GM21786 (cell line): ENCODE data around the gene SARNP.
"Not testable (repeated sequence)": the region's sequence is repeated elsewhere in the genome, so short reads cannot be mapped to it uniquely, and the experiment has no call there.

Experiments used
- ATAC-seq: cut with Tn5 transposase; IDR thresholded peaks from one replicate; pipeline ENCODE4 v1.9.1; 2021; ENCODE audit not compliant: unreplicated experiment

SARNP gene, protein sequence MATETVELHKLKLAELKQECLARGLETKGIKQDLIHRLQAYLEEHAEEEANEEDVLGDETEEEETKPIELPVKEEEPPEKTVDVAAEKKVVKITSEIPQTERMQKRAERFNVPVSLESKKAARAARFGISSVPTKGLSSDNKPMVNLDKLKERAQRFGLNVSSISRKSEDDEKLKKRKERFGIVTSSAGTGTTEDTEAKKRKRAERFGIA

GRCh38 chr12:55817345-55818139 lies at the start of gene SARNP, which contains the start of gene ORMDL2:
SARNP (minus strand) TSS chr12:55817724; CDS start chr12:55817701, 23 bp downstream.
ORMDL2 (plus strand) TSS chr12:55818041; CDS start chr12:55819000, 959 bp downstream.
- peak; percentile 98 for ATAC-seq

- not testable (repeated sequence) for ATAC-seq
These were observed 49.0 kb upstream of the SARNP start for GRCh38 chr12:55866454-55867004.

- no peak for ATAC-seq
These were observed 47.8 kb upstream of the SARNP start for GRCh38 chr12:55865327-55865726.

- not testable (repeated sequence) for ATAC-seq
These were observed 45.4 kb upstream of the SARNP start for GRCh38 chr12:55862931-55863330.

DNA sequence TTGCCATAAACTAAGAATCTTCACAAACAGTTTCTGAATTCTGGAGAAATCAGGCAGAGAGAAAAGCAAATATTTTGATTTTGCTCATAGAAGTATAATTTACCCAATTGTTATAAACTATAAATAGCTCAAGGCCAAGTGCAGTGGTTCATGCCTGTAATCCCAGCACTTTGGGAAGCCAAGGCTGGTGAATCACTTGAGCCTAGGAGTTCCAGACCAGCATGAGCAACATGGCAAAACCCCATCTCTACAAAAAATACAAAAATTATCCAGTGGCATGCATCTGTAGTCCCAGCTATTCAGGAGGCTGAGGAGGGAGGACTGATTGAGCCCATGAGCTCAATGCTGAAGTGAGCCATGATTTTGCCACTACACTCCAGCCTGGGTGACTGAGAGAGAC lies 44.8 kb upstream of the SARNP start:
- no peak for ATAC-seq

DNA sequence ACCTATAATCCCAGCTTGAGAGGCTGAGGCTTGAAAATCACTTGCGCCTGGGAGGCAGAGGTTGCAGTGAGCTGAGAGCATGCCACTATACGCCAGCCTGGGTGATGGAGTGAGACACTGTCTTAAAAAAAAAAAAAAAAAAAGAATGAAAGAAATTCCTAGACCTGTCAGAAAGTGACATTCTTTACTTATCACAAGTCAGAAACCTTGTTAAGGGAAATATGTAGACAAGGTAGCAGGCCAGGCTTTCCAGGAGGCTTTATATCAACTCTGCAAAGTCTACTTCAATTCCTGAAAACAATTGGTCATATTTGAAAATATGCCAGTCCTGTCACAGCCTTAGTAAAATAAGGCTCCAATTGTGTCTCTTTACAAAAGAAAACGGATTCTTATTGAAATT lies 44.3 kb upstream of the SARNP start:
- no peak for ATAC-seq

GRCh38 chr12:55861396-55861795 lies 43.9 kb upstream of the SARNP start:
- no peak for ATAC-seq

DNA sequence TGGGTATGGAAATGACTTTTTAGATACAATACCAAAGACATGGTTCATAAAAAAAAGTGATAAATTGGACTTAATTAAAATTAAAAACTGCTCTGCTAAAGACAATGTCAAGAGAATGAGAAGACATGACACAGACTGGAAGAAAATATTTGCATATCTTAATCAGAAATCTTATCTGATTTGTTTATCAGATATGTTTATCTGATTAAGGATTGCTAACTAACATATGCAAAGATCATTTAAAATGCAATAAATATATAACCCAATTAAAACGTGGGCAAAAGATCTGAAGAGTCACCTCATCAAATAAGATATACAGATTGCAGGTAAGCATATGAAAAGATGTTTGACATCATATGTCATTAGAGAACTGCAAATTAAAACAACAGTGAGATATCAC lies 35.2 kb upstream of the SARNP start:
- no peak for ATAC-seq

DNA sequence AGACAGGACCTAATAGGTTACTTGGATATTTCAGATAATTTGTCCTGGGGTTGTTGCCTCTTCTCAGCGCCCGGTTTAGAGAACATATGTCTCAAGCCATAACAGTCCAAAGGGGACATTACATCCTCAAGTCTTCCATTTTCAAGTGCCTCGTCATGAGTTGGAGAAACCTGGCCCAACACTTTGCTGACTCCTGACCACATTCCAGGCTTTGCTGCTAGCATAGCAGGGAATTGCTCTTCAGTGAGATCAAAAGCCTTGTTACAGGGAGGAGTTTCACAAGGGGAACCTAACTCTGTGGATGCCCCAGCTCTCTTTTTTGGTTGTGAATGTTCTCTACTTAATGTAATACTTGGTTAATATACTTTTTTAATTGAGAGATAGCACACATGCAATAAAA lies 33.4 kb upstream of the SARNP start:
- no peak for ATAC-seq

GRCh38 chr12:55850401-55850800 lies 32.9 kb upstream of the SARNP start:
- ATAC-seq: no peak

DNA sequence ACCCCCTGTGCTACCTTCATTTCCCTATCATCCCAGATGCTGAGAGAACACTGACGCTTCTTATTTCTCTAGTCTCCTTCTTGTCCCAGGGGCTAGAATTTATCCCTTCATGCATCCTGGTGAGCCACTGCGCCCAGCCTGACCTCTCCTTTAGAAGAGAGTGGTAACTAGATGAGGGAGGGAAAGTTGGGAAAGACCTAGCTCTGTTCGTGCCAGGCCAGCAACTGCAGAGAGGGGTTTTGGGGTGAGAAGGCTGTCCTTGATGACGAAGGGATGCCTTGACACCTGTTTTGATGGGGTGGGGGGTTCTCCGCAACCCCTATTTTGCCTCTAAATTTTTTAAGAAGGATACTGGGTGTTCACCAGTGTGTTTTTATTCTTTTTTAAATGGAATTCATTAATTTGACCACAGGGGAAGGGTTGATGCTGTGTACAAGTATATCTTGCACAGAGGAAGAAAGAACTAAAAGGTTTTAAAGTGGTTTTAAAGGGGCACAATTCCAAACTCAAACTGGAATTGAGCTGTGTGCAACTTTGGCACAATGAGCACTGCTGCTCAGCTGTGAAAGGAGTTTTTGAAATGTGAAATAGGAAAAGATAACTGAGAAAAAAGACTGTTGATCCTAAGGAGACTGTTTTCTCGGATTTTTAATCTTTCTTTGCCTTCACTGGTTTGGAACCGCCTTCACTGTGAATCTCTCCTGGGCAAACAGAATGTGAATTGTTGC lies 32.3 kb upstream of the SARNP start:
- ATAC-seq: no peak

- ATAC-seq: no peak
These were observed 30.2 kb upstream of the SARNP start for GRCh38 chr12:55847603-55848291.

GRCh38 chr12:55847033-55847432 lies 29.5 kb upstream of the SARNP start:
- no peak for ATAC-seq

DNA sequence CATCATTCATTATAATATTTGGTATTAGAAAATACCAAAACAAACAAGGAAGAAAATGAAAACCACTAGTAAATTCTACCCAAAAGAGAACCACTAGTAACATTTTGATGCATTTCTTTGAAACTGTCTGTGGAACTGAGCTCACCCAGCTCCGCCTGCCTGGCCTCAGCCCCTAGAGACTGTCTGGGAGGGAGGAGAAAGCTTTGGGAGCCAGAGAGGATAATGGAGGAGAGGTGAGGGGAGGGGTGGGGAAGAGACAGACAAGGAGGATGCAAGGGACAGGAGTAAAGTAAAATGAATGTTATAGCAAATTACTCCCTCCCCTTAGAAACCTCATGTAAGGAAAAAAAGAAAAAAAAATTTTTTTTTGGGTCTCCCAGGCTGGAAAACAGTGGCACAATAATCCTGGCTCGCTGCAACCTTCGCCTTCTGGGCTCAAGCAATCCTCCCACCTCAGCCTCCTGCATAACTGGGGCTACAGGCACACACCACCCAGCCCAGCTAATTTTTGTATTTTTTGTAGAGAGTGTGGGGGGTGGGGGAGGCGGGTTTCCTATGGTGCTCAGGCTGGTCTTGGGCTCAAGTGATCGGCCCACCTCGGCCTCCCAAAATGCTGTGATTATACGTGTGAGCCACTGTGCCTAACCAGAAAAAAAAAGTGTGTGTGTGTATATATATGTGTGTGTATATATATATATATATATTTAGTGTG lies 28.4 kb upstream of the SARNP start:
- no peak for ATAC-seq

DNA sequence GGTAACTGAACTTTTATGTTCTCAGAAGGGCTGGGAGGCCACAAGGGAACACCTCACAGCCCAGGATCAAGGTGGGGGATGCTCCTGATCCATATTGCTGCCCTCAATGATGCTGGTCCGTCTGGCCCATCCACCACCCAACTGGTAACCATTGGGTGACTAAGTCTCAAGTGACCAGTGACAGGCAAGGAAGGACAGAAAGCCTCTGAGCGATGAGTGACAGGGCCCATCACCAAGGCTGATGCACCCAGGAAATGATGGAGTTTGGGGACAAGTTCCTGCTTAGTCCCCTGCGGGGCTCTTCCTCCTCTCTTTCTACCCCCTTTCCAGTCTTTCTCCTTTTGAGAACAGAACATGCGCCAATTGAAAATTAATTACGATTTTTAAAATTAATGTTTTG lies 27.8 kb upstream of the SARNP start:
- no peak for ATAC-seq

- no peak for ATAC-seq
These were observed 27.4 kb upstream of the SARNP start for GRCh38 chr12:55844961-55845360.

DNA sequence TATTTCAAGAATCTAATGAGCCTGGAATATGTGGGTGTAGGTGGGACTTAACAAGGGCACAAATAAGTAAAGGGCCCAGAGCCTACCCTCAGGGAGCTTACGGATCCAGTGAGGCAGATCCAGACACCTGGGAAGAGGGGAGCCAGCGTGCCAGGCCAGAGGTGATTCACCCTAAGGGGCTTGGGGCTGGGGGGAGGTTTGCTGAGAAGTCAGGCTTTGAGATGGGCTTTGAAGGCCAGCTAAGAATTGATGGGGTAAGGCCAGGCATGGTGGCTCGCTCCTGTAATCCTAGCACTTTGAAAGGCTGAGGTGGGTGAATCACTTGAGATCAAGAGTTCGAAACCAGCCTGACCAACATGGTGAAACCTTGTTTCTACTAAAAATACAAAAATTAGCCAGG lies 25.9 kb upstream of the SARNP start:
- no peak for ATAC-seq

GRCh38 chr12:55842681-55843429 lies 25.3 kb upstream of the SARNP start, which contains the start of gene MMP19:
MMP19 (minus strand) TSS chr12:55842936; CDS start chr12:55842830, 106 bp downstream.
- no peak for ATAC-seq

DNA sequence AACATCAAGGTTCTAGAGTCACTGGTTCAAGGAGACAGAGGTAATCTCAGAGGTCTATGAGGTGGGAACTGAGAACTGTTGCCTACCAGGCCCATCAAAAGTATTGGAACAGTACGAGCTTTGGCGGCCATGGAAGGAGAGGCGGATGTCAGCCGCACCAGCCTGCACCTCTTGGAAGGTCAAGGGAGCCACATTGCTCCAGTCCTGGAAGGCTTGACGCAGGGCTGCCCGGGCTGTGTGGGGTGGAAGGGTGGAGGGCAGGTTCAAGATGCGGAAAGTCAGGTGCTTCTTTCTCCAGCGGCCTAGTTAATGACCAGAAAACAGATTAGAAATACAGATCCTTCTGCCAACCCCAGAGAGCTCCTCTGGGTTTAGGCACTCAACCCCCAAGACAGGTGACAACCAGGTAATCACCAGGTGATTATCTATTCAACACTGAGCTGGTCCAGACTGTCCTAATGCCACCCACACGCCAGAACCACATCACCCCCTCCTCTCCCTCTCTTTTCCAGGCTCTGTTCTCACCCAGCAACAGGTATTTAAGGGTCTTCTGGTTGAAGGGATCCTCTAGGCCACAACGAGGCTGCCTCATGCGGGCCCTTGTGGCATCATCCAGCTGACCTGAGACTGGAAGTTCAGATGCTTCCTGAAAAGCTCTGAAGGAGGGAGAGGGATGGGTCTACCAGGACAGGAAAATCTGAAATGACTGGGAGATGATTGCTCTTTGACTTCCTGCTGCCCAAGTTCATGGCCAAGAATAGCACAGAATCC lies 23.2 kb upstream of the SARNP start:
- ATAC-seq: no peak
